Transverse colon (tissue), 4 donors: ENCODE results near the gene MTNR1A.

Experiments
- POLR2AphosphoS5 ChIP-seq, 3 donors: sonication (generic); formaldehyde crosslinking; IDR thresholded peaks; one replicate each; pipeline ENCODE4 v1.6.1; 2016; ENCODE audit warnings: antibody characterized with exemption in 3 of 3
- TF ChIP-seq, protein P1 (sequence below), 5 experiments: fragments of 200-600 bp in 3 of 5; fragments of 450-650 bp in 2 of 5; sonication (generic) in 3 of 5; IDR thresholded peaks; 1 replicate in 2 of 5; 2 replicates in 3 of 5; pipeline ENCODE4 v1.5.1; 2016 to 2017; ENCODE audit warnings: antibody characterized with exemption in 5 of 5, inconsistent platforms in 3 of 5, mild to moderate bottlenecking in 2 of 5, moderate library complexity in 1 of 5

DNA sequence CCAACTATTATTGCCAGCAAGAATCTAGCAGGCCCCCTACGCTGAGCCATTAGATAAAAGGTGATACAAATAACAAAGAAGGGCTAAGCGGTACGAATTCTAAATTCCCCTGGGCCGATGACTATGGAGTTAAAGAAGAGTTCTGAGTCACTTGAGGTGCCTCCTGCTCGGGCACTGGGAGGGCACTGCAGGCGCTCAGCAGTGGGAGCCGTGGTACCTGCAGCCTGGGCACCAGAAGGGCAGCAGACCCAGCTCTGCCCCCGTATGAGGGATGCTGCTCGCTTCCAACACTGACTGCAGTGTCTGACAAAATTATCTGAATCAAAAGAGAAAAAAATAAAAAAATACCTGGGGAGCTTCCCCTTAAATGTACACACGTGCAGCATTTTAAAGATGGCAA, 44.1 kb upstream of the MTNR1A start:
- TF ChIP-seq, protein P1, sequence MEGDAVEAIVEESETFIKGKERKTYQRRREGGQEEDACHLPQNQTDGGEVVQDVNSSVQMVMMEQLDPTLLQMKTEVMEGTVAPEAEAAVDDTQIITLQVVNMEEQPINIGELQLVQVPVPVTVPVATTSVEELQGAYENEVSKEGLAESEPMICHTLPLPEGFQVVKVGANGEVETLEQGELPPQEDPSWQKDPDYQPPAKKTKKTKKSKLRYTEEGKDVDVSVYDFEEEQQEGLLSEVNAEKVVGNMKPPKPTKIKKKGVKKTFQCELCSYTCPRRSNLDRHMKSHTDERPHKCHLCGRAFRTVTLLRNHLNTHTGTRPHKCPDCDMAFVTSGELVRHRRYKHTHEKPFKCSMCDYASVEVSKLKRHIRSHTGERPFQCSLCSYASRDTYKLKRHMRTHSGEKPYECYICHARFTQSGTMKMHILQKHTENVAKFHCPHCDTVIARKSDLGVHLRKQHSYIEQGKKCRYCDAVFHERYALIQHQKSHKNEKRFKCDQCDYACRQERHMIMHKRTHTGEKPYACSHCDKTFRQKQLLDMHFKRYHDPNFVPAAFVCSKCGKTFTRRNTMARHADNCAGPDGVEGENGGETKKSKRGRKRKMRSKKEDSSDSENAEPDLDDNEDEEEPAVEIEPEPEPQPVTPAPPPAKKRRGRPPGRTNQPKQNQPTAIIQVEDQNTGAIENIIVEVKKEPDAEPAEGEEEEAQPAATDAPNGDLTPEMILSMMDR (IDR thresholded peaks at IDR 0.05): no peak
- TF ChIP-seq POLR2AphosphoS5 (IDR thresholded peaks at IDR 0.05): no peak
